Stimulated activated CD4-positive, alpha-beta T cell treated with anti-CD3 and anti-CD28 coated beads, TNF-alpha, amount 100 ng/mL, for 1 hour (primary cell): Measurements from ENCODE around the gene DRC3.

Experiments used
- DNase-seq, 3 donors: peaks; one replicate each; pipeline ENCODE4 v3.0.0-alpha.2; 2020; ENCODE audit warnings: low read depth in 3 of 3, low spot score in 1 of 3

The DRC3 gene

GRCh38 chr17:18019838-18020154 is 47.1 kb downstream of the DRC3 start:
- DNase-seq: no peak

GRCh38 chr17:18020971-18021370 is 48.3 kb downstream of the DRC3 start:
- DNase-seq: no peak

- no peak for DNase-seq
Measured at GRCh38 chr17:18021372-18021771, 48.7 kb downstream of the DRC3 start.

- no peak for DNase-seq
Measured at GRCh38 chr17:18025241-18025944, 52.7 kb downstream of the DRC3 start.

GRCh38 chr17:18025945-18026776 is 53.5 kb downstream of the DRC3 start:
- DNase-seq: no peak

GRCh38 chr17:18027280-18027679 is 54.6 kb downstream of the DRC3 start:
- DNase-seq: no peak

GRCh38 chr17:18028114-18028951 is 55.7 kb downstream of the DRC3 start:
- no peak for DNase-seq

- no peak for DNase-seq
Measured at GRCh38 chr17:18028952-18029540, 56.4 kb downstream of the DRC3 start.

GRCh38 chr17:18031955-18032354 is 59.3 kb downstream of the DRC3 start:
- DNase-seq: no peak

GRCh38 chr17:18033442-18034099 is 60.9 kb downstream of the DRC3 start:
- DNase-seq: no peak

- DNase-seq: no peak
Measured at GRCh38 chr17:18035704-18036103, 63.0 kb downstream of the DRC3 start.

GRCh38 chr17:18037486-18037885 is 64.8 kb downstream of the DRC3 start:
- no peak for DNase-seq

- DNase-seq: no peak
Measured at GRCh38 chr17:18038149-18038850, 65.6 kb downstream of the DRC3 start.

GRCh38 chr17:18038861-18039534 is 66.3 kb downstream of the DRC3 start, which contains the start of the genes ATPAF2 and GID4:
ATPAF2 (minus strand) TSS chr17:18039168; CDS start chr17:18039013, 155 bp downstream.
GID4 (plus strand) TSS chr17:18039408; CDS start chr17:18039465, 57 bp downstream.
- peak; percentile 98 to 99 (median 98) for DNase-seq

- DNase-seq: peak in 1 of 3 donors; percentile 10
Measured at GRCh38 chr17:18039535-18040260, 67.0 kb downstream of the DRC3 start.

GRCh38 chr17:18040261-18040858 is 67.7 kb downstream of the DRC3 start:
- no peak for DNase-seq

GRCh38 chr17:18041776-18042175 is 69.1 kb downstream of the DRC3 start:
- DNase-seq: no peak

- no peak for DNase-seq
Measured at GRCh38 chr17:18042983-18043382, 70.3 kb downstream of the DRC3 start.
